CD4-positive, alpha-beta T cell treated with Interleukin-15 for 1 hour (primary cell): ENCODE measurements around the gene HSD17B7.

Source experiments
- DNase-seq: peaks from one replicate; pipeline ENCODE4 v3.0.0-alpha.2; 2020

HSD17B7 gene

DNA sequence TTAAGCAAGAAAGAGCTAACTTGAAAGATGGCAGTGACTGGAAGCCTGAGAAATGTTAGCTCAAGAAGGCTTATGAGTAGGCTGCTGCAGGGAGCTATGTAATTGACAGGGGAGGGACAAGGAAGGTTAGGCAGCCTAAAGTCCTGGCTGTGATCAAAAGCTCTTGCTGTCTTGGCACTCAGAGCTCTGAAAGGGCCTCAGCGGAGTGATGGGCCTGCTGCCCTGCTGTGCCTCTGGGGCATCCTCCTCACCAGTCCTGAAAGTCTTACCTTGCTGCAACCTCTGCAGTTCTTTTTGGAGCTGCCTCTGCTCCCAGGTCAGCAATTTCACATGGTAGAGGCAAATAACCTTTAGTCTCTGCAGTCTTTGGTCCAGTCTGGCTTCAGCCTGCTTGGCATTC, 68.7 kb downstream of the HSD17B7 start:
- DNase-seq = no peak

DNA sequence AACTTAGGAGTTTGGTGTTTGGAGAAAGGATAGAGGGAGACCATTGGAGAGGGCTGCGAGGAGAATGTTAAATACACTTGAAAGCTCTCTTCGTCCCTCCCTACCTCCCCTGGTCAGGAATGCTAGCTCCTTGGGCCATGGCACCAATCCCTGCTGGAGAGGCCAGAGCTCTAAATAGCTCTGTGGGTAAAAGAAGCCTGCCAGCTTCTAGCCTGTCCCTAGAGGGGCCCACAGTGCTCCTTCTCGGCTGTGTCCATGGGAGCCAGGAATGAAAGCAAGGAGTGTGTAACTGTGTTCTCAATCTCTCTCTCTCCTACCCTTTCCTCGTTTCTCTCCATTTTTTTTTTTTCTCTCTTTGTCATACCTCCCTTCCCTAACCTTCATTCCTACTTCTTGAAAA, 70.6 kb downstream of the HSD17B7 start, which contains the start of gene CCDC190:
Gene CCDC190 (minus strand): TSS at position 75 of the 400 bp plus-strand sequence. CDS start 1,529 bp downstream, outside the sequence.
- DNase-seq = no peak

DNA sequence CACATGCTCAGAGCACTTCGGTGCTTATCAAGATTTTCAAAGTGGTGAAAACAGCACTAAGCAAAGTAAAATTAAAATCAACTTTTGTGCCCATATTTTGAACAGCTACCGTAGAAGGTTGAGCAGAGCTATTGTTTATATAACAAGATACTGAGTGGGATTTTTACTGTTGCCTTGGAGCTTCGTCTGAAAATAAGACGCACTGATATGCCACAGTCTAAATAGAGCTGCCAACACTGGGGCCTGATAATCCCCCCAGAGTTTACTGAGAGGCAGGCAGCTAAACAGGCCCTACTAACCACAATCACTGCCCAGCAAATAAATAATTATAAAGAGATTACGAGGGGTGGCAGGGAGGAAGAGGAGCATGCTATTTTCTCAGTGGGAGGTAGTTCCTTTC, 71.1 kb downstream of the HSD17B7 start:
- DNase-seq = no peak
